Neutrophil (primary cell): Measurements from ENCODE around the gene LRRC36.

ENCODE experiments used
- H3K27ac ChIP-seq: fragments of 200-600 bp; sonication (generic); 2 replicates; pipeline ENCODE4 v1.5.1; 2016; ENCODE audit warnings: mild to moderate bottlenecking, moderate library complexity
- H3K27me3 ChIP-seq: fragments of 200-600 bp; sonication (generic); 2 replicates; pipeline ENCODE4 v1.6.0; 2016; ENCODE audit warnings: mild to moderate bottlenecking
- H3K36me3 ChIP-seq: fragments of 200-600 bp; sonication (generic); 2 replicates; pipeline ENCODE4 v1.5.1; 2017
- H3K4me1 ChIP-seq, 2 experiments: fragments of 200-600 bp in 1 of 2; sonication (generic) in 1 of 2; 1 replicate in 1 of 2; 2 replicates in 1 of 2; pipeline versions ENCODE4 v1.5.1 to v1.6.1; 2013 to 2016; ENCODE audit warnings: low read depth in 1 of 2, low read length in 1 of 2, mild to moderate bottlenecking in 1 of 2, moderate library complexity in 1 of 2; ENCODE audit not compliant: control insufficient read depth in 1 of 2, insufficient read depth in 1 of 2
- H3K4me3 ChIP-seq, 2 experiments: fragments of 200-600 bp in 1 of 2; sonication (generic) in 1 of 2; 1 replicate in 1 of 2; 2 replicates in 1 of 2; pipeline ENCODE4 v1.5.1; 2013 to 2016; ENCODE audit warnings: low read depth in 1 of 2, low read length in 1 of 2, mild to moderate bottlenecking in 1 of 2, moderate library complexity in 1 of 2
- H3K9me3 ChIP-seq: fragments of 200-600 bp; sonication (generic); 2 replicates; pipeline ENCODE4 v1.5.1; 2016
- CTCF ChIP-seq: fragments of 200-600 bp; sonication (generic); IDR thresholded peaks from 2 replicates; pipeline ENCODE4 v1.5.1; 2016; ENCODE audit warnings: antibody characterized with exemption

The LRRC36 gene

GRCh38 chr16:67431775-67432505, 105.3 kb downstream of the LRRC36 start:
- Histone ChIP-seq H3K4me3 (peak overlapping the region; percentile 43 to 49), H3K4me1 (peaks cover 15 to 21% of the 10 kb centered on the region in 2 experiments), H3K36me3 (peaks cover 25% of the 10 kb centered on the region), H3K9me3 (no peaks in the 10 kb centered on the region), H3K27ac (no peak overlapping the region), H3K27me3 (peaks cover 66% of the 10 kb centered on the region)
- no peak for TF ChIP-seq CTCF

- no peak overlapping the region for H3K4me3 ChIP-seq
Observed at GRCh38 chr16:67432506-67432890, 105.9 kb downstream of the LRRC36 start.

GRCh38 chr16:67433131-67433719, 106.6 kb downstream of the LRRC36 start:
- Histone ChIP-seq H3K36me3 (peaks cover 38% of the 10 kb centered on the region), H3K9me3 (no peaks in the 10 kb centered on the region), H3K4me1 (peaks cover 15 to 21% of the 10 kb centered on the region in 2 experiments), H3K27ac (no peak overlapping the region), H3K4me3 (no peak overlapping the region), H3K27me3 (peaks cover 57% of the 10 kb centered on the region)
- no peak for TF ChIP-seq CTCF

More at GRCh38 chr16:67432506-67432890, 105.9 kb downstream of the LRRC36 start:
- H3K9me3 ChIP-seq, result no peaks in the 10 kb centered on the region
- peaks cover 31% of the 10 kb centered on the region for H3K36me3 ChIP-seq
- H3K4me1 ChIP-seq, result peaks cover 15 to 21% of the 10 kb centered on the region in 2 experiments
- peaks cover 64% of the 10 kb centered on the region for H3K27me3 ChIP-seq
- TF ChIP-seq CTCF, result no peak
- H3K27ac ChIP-seq, result no peak overlapping the region
